ENCODE measurements around the gene TNS3.

The TNS3 gene

GRCh38 chr7:47557317-47557693, 24.6 kb downstream of the TNS3 start:
- no peak for DNase-seq (ENCODE audit: insufficient read length, low spot score)
- FAIRE-seq = no peak
- TF ChIP-seq CTCF (IDR thresholded peaks at IDR 0.05; ENCODE audit: insufficient read depth, missing control alignments) = no peak

DNA sequence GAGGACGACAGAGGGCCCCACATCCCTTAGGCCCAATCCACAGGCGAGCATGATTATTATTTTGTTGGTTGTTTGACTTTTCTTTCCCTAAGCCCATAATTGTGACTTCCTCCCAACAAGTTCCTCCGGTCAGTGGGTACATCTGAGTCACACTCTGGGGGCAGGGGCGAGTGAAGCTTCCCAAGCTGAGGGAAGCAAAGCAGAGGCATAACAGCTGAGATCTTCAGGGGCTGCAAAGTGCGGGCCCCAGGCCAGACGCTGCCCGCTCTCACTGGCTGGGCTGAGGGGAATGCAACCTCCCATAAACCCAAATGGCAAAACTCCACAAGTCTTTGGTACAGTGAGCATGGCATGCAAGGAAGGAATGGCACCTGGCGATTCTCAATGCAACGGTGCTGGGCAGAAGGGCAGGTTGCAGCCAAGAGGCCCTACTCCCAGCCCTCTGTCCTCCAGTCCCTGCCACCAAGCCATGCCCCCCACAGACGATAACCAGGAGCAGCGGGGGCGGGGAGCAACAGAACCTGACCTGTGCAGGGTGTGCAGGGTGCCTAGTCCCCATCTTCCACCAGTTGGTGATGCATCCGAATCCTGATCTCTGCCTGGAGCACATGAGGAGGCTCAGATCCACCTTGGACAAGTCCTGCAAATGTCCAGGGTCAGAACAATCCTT, 25.3 kb downstream of the TNS3 start:
- no peak for DNase-seq (ENCODE audit: insufficient read length, low spot score)
- FAIRE-seq = no peak
- TF ChIP-seq CTCF (IDR thresholded peaks at IDR 0.05; ENCODE audit: insufficient read depth, missing control alignments) = no peak

- DNase-seq (ENCODE audit: insufficient read length, low spot score) = no peak
- FAIRE-seq = no peak
- no peak for TF ChIP-seq CTCF (IDR thresholded peaks at IDR 0.05; ENCODE audit: insufficient read depth, missing control alignments)
These were observed 28.6 kb downstream of the TNS3 start for GRCh38 chr7:47553309-47553708.

DNA sequence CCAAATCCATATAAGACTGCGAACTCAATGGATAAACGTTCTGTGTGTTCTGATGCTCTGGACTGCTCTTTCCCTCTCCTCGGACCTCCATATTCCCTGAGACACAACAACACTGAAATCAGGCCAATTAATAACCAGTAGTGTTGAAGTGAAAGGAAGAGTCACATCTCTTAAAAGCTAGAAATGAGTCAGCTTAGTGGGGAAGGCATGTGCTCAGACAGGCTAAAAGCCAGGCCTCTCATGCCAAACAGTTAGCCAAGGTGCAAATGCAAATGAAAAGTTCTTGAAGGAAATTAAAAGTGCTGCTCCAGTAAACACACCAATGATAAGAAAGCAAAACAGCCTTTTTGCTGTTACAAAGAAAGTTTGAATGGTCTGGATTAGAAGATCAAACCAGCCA, 29.3 kb downstream of the TNS3 start:
- TF ChIP-seq CTCF (IDR thresholded peaks at IDR 0.05; ENCODE audit: insufficient read depth, missing control alignments) = no peak
- no peak for DNase-seq (ENCODE audit: insufficient read length, low spot score)
- no peak for FAIRE-seq

DNA sequence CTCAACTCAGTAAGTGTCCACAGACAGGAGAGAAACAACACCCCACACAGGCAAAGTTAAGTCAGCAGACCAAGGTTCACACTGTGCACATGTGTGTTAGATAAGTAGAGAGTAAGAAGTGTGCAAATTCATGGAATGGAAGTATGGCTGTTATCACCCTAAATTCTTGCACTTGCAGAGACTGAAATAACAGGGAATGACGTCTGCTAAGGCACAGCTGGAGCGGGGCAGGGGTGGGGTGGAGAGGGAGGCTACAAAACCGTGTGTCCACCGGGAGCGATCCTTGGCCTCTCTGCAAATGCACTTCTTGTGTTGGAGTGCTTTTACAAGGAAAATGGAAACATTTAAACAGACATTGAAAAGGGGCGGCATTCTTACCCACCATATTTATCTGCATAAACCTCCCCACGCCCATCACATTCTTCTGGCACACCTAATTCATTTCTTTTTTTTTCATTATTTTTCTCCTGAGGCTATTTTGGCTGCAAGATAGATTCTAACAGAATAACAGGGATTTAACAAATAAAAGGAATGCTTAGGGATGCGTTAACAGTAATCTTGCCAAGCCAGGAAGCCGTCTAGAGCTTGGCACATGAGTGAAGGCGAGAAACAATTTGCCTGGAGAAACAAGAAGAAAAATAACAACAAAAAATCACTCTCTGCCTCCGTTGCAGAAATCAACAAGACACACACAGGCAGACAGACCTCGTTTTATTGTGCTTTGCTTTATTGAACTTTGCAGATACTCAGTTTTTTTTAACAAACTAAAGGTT, 30.1 kb downstream of the TNS3 start:
- FAIRE-seq (no peak), DNase-seq (ENCODE audit: insufficient read length, low spot score) (no peak)
- TF ChIP-seq CTCF (IDR thresholded peaks at IDR 0.05; ENCODE audit: insufficient read depth, missing control alignments) = no peak

- TF ChIP-seq CTCF (IDR thresholded peaks at IDR 0.05; ENCODE audit: insufficient read depth, missing control alignments) = no peak
- DNase-seq (ENCODE audit: insufficient read length, low spot score) (no peak), FAIRE-seq (no peak)
These were observed 31.0 kb downstream of the TNS3 start for GRCh38 chr7:47550788-47551470.

Measured in D721Med (cell line).